Vagina (tissue), 2 donors: Measurements from ENCODE around the gene HCRTR1.

Experiments
- POLR2AphosphoS5 ChIP-seq, 2 donors: sonication (generic); formaldehyde crosslinking; IDR thresholded peaks; one replicate each; pipeline ENCODE4 v1.9.0; 2017; ENCODE audit warnings: antibody characterized with exemption in 2 of 2, mild to moderate bottlenecking in 2 of 2, low read depth in 1 of 2; ENCODE audit not compliant: insufficient read depth in 1 of 2
- TF ChIP-seq, protein P1 (sequence below), 3 experiments: fragments of 450-650 bp in 2 of 3; fragments of 200-600 bp in 1 of 3; sonication (generic) in 1 of 3; IDR thresholded peaks; one replicate each; pipeline ENCODE4 v1.5.1; 2017 to 2019; ENCODE audit warnings: antibody characterized with exemption in 3 of 3, mild to moderate bottlenecking in 2 of 3, moderate library complexity in 2 of 3

- TF ChIP-seq, protein P1, sequence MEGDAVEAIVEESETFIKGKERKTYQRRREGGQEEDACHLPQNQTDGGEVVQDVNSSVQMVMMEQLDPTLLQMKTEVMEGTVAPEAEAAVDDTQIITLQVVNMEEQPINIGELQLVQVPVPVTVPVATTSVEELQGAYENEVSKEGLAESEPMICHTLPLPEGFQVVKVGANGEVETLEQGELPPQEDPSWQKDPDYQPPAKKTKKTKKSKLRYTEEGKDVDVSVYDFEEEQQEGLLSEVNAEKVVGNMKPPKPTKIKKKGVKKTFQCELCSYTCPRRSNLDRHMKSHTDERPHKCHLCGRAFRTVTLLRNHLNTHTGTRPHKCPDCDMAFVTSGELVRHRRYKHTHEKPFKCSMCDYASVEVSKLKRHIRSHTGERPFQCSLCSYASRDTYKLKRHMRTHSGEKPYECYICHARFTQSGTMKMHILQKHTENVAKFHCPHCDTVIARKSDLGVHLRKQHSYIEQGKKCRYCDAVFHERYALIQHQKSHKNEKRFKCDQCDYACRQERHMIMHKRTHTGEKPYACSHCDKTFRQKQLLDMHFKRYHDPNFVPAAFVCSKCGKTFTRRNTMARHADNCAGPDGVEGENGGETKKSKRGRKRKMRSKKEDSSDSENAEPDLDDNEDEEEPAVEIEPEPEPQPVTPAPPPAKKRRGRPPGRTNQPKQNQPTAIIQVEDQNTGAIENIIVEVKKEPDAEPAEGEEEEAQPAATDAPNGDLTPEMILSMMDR (IDR thresholded peaks at IDR 0.05) = no peak
- no peak for TF ChIP-seq POLR2AphosphoS5 (IDR thresholded peaks at IDR 0.05; ENCODE audit: insufficient read depth in 1 of 2, low read depth in 1 of 2)
These were observed 36.4 kb downstream of the HCRTR1 start for GRCh38 chr1:31653717-31654473.
